Stimulated activated naive CD8-positive, alpha-beta T cell treated with anti-CD3 and anti-CD28 coated beads, Interleukin-15, Interleukin-2, amounts not matched to agents 100 ng/mL and 50 ng/mL, for 24 hours (primary cell): ENCODE results near the gene IL22RA1.

Source experiments
- H3K27ac Mint-ChIP-seq: one replicate; pipeline ENCODE4 v1.8.0; 2021; ENCODE audit warnings: mild to moderate bottlenecking, mixed read lengths
- H3K27me3 Mint-ChIP-seq: one replicate; pipeline ENCODE4 v1.8.0; 2021; ENCODE audit warnings: mixed read lengths
- H3K36me3 Mint-ChIP-seq: one replicate; pipeline ENCODE4 v1.8.0; 2021; ENCODE audit warnings: low read depth, mixed read lengths
- H3K4me1 Mint-ChIP-seq: one replicate; pipeline ENCODE4 v1.8.0; 2021; ENCODE audit warnings: low read depth, mixed read lengths
- H3K4me3 Mint-ChIP-seq: one replicate; pipeline ENCODE4 v1.8.0; 2021; ENCODE audit warnings: mild to moderate bottlenecking, mixed read lengths
- H3K9me3 Mint-ChIP-seq: one replicate; pipeline ENCODE4 v1.8.0; 2021; ENCODE audit warnings: mixed read lengths

The IL22RA1 gene

GRCh38 chr1:24177161-24177560 lies 34.2 kb upstream of the IL22RA1 start:
- Mint-ChIP-seq H3K27me3 (no peaks in the 10 kb centered on the region), H3K27ac (no peak overlapping the region), H3K36me3 (peaks cover 8% of the 10 kb centered on the region), H3K4me3 (no peak overlapping the region), H3K9me3 (no peaks in the 10 kb centered on the region), H3K4me1 (no peaks in the 10 kb centered on the region)

- H3K9me3 Mint-ChIP-seq: no peaks in the 10 kb centered on the region
- no peak overlapping the region for H3K4me3 Mint-ChIP-seq
- no peaks in the 10 kb centered on the region for H3K27me3 Mint-ChIP-seq
- no peaks in the 10 kb centered on the region for H3K4me1 Mint-ChIP-seq
- H3K27ac Mint-ChIP-seq: no peak overlapping the region
- H3K36me3 Mint-ChIP-seq: peaks cover 8% of the 10 kb centered on the region
Measured at GRCh38 chr1:24175033-24175755, 32.3 kb upstream of the IL22RA1 start.

- no peaks in the 10 kb centered on the region for H3K4me1 Mint-ChIP-seq
- H3K36me3 Mint-ChIP-seq: peaks cover 8% of the 10 kb centered on the region
- H3K27ac Mint-ChIP-seq: no peak overlapping the region
- no peak overlapping the region for H3K4me3 Mint-ChIP-seq
- no peaks in the 10 kb centered on the region for H3K9me3 Mint-ChIP-seq
- no peaks in the 10 kb centered on the region for H3K27me3 Mint-ChIP-seq
Measured at GRCh38 chr1:24173638-24174575, 31.0 kb upstream of the IL22RA1 start.

GRCh38 chr1:24172598-24172997 lies 29.7 kb upstream of the IL22RA1 start:
- H3K4me1 Mint-ChIP-seq: no peaks in the 10 kb centered on the region
- H3K4me3 Mint-ChIP-seq: no peak overlapping the region
- H3K36me3 Mint-ChIP-seq: peaks cover 13% of the 10 kb centered on the region
- no peak overlapping the region for H3K27ac Mint-ChIP-seq
- no peaks in the 10 kb centered on the region for H3K9me3 Mint-ChIP-seq
- H3K27me3 Mint-ChIP-seq: no peaks in the 10 kb centered on the region

- H3K4me1 Mint-ChIP-seq: no peaks in the 10 kb centered on the region
- H3K27me3 Mint-ChIP-seq: no peaks in the 10 kb centered on the region
- H3K4me3 Mint-ChIP-seq: no peak overlapping the region
- H3K27ac Mint-ChIP-seq: no peak overlapping the region
- peaks cover 28% of the 10 kb centered on the region for H3K36me3 Mint-ChIP-seq
- no peaks in the 10 kb centered on the region for H3K9me3 Mint-ChIP-seq
Measured at GRCh38 chr1:24169286-24169685, 26.3 kb upstream of the IL22RA1 start.

- Mint-ChIP-seq H3K36me3 (peaks cover 21% of the 10 kb centered on the region), H3K27me3 (no peaks in the 10 kb centered on the region), H3K9me3 (no peaks in the 10 kb centered on the region), H3K4me3 (no peak overlapping the region), H3K27ac (no peak overlapping the region), H3K4me1 (no peaks in the 10 kb centered on the region)
Measured at GRCh38 chr1:24168245-24168644, 25.3 kb upstream of the IL22RA1 start.

- Mint-ChIP-seq H3K27ac (no peak overlapping the region), H3K4me3 (no peak overlapping the region), H3K4me1 (no peaks in the 10 kb centered on the region), H3K27me3 (no peaks in the 10 kb centered on the region), H3K36me3 (peaks cover 21% of the 10 kb centered on the region), H3K9me3 (no peaks in the 10 kb centered on the region)
Measured at GRCh38 chr1:24167008-24167407, 24.1 kb upstream of the IL22RA1 start.

GRCh38 chr1:24165500-24165899 lies 22.6 kb upstream of the IL22RA1 start:
- H3K27me3 Mint-ChIP-seq: no peaks in the 10 kb centered on the region
- no peaks in the 10 kb centered on the region for H3K4me1 Mint-ChIP-seq
- no peak overlapping the region for H3K4me3 Mint-ChIP-seq
- H3K9me3 Mint-ChIP-seq: no peaks in the 10 kb centered on the region
- H3K27ac Mint-ChIP-seq: no peak overlapping the region
- peaks cover 21% of the 10 kb centered on the region for H3K36me3 Mint-ChIP-seq

GRCh38 chr1:24164004-24164403 lies 21.1 kb upstream of the IL22RA1 start:
- H3K4me3 Mint-ChIP-seq: no peak overlapping the region
- no peaks in the 10 kb centered on the region for H3K27me3 Mint-ChIP-seq
- no peak overlapping the region for H3K27ac Mint-ChIP-seq
- H3K9me3 Mint-ChIP-seq: no peaks in the 10 kb centered on the region
- peaks cover 21% of the 10 kb centered on the region for H3K36me3 Mint-ChIP-seq
- H3K4me1 Mint-ChIP-seq: no peaks in the 10 kb centered on the region

- no peak overlapping the region for H3K27ac Mint-ChIP-seq
- no peaks in the 10 kb centered on the region for H3K9me3 Mint-ChIP-seq
- peaks cover 19% of the 10 kb centered on the region for H3K36me3 Mint-ChIP-seq
- no peak overlapping the region for H3K4me3 Mint-ChIP-seq
- H3K27me3 Mint-ChIP-seq: no peaks in the 10 kb centered on the region
- no peaks in the 10 kb centered on the region for H3K4me1 Mint-ChIP-seq
Measured at GRCh38 chr1:24162201-24162600, 19.3 kb upstream of the IL22RA1 start.

GRCh38 chr1:24161270-24161669 lies 18.3 kb upstream of the IL22RA1 start:
- Mint-ChIP-seq H3K4me1 (no peaks in the 10 kb centered on the region), H3K27ac (no peak overlapping the region), H3K9me3 (no peaks in the 10 kb centered on the region), H3K36me3 (peaks cover 18% of the 10 kb centered on the region), H3K4me3 (no peak overlapping the region), H3K27me3 (no peaks in the 10 kb centered on the region)

- H3K9me3 Mint-ChIP-seq: no peaks in the 10 kb centered on the region
- H3K4me3 Mint-ChIP-seq: no peak overlapping the region
- H3K27me3 Mint-ChIP-seq: no peaks in the 10 kb centered on the region
- H3K4me1 Mint-ChIP-seq: no peaks in the 10 kb centered on the region
- peaks cover 3% of the 10 kb centered on the region for H3K36me3 Mint-ChIP-seq
- H3K27ac Mint-ChIP-seq: no peak overlapping the region
Measured at GRCh38 chr1:24159366-24159765, 16.4 kb upstream of the IL22RA1 start.

GRCh38 chr1:24157918-24158481 lies 15.1 kb upstream of the IL22RA1 start:
- no peak overlapping the region for H3K27ac Mint-ChIP-seq
- H3K9me3 Mint-ChIP-seq: no peaks in the 10 kb centered on the region
- peaks cover 3% of the 10 kb centered on the region for H3K27me3 Mint-ChIP-seq
- H3K4me3 Mint-ChIP-seq: no peak overlapping the region
- peaks cover 3% of the 10 kb centered on the region for H3K36me3 Mint-ChIP-seq
- no peaks in the 10 kb centered on the region for H3K4me1 Mint-ChIP-seq

- Mint-ChIP-seq H3K27me3 (peaks cover 12% of the 10 kb centered on the region), H3K36me3 (peaks cover 3% of the 10 kb centered on the region), H3K4me1 (no peaks in the 10 kb centered on the region), H3K27ac (no peak overlapping the region), H3K4me3 (no peak overlapping the region), H3K9me3 (no peaks in the 10 kb centered on the region)
Measured at GRCh38 chr1:24156542-24157260, 13.8 kb upstream of the IL22RA1 start.
